Trophoblast cell (in vitro differentiated cells and primary cell): ENCODE measurements around the gene TCERG1L.
A peak's percentile ranks its signal among the peaks of the same experiment; 100 is the strongest.

Source experiments
- DNase-seq, 2 donors: peaks; one replicate each; pipeline ENCODE4 v3.0.0-alpha.2; 2016
- H2AFZ ChIP-seq: 2 replicates; pipeline ENCODE4 v1.6.1; 2013; ENCODE audit warnings: low read length, moderate library complexity, mild to moderate bottlenecking; ENCODE audit not compliant: insufficient read depth, poor library complexity
- H2AK5ac ChIP-seq: 2 replicates; pipeline ENCODE4 v1.6.1; 2013; ENCODE audit warnings: mild to moderate bottlenecking, low read length
- H2BK120ac ChIP-seq: 2 replicates; pipeline ENCODE4 v1.6.1; 2013; ENCODE audit warnings: low read length, mild to moderate bottlenecking, moderate library complexity; ENCODE audit not compliant: insufficient read depth, poor library complexity
- H2BK12ac ChIP-seq: 2 replicates; pipeline ENCODE4 v1.6.1; 2013; ENCODE audit warnings: mild to moderate bottlenecking, low read length, moderate library complexity
- H2BK5ac ChIP-seq: 2 replicates; pipeline ENCODE4 v1.6.1; 2013; ENCODE audit warnings: low read length, low read depth, moderate library complexity, mild to moderate bottlenecking; ENCODE audit not compliant: poor library complexity
- H3K14ac ChIP-seq: 2 replicates; pipeline ENCODE4 v1.6.1; 2013; ENCODE audit warnings: mild to moderate bottlenecking, low read length
- H3K18ac ChIP-seq: 2 replicates; pipeline ENCODE4 v1.6.1; 2013; ENCODE audit warnings: mild to moderate bottlenecking, low read length
- H3K23ac ChIP-seq: 2 replicates; pipeline ENCODE4 v1.6.1; 2013; ENCODE audit warnings: low read length
- H3K27ac ChIP-seq: 2 replicates; pipeline ENCODE4 v1.5.1; 2013; ENCODE audit warnings: low read depth, mild to moderate bottlenecking, inconsistent platforms, low read length, moderate library complexity
- H3K27me3 ChIP-seq: 2 replicates; pipeline ENCODE4 v1.6.1; 2013; ENCODE audit warnings: inconsistent platforms, mild to moderate bottlenecking, low read length, moderate library complexity; ENCODE audit not compliant: insufficient read depth
- H3K36me3 ChIP-seq, 2 experiments: 1 replicate in 1 of 2; 2 replicates in 1 of 2; pipeline ENCODE4 v1.6.1; 2013; ENCODE audit warnings: low read length in 2 of 2, mild to moderate bottlenecking in 2 of 2, moderate library complexity in 1 of 2; ENCODE audit not compliant: insufficient read depth in 2 of 2, control insufficient read depth in 1 of 2
- H3K4ac ChIP-seq: 2 replicates; pipeline ENCODE4 v1.6.1; 2013; ENCODE audit warnings: low read depth, mild to moderate bottlenecking, low read length, moderate library complexity
- H3K4me1 ChIP-seq, 2 experiments: 1 replicate in 1 of 2; 2 replicates in 1 of 2; pipeline ENCODE4 v1.6.1; 2013; ENCODE audit warnings: low read length in 2 of 2, mild to moderate bottlenecking in 2 of 2, moderate library complexity in 1 of 2; ENCODE audit not compliant: insufficient read depth in 2 of 2, control insufficient read depth in 1 of 2
- H3K4me2 ChIP-seq: 2 replicates; pipeline ENCODE4 v1.6.1; 2013; ENCODE audit warnings: inconsistent platforms, mild to moderate bottlenecking, low read length, moderate library complexity
- H3K4me3 ChIP-seq: 2 replicates; pipeline ENCODE4 v1.5.1; 2013; ENCODE audit warnings: mild to moderate bottlenecking, low read depth, low read length, inconsistent platforms
- H3K79me1 ChIP-seq: one replicate; pipeline ENCODE4 v1.6.1; 2013; ENCODE audit warnings: low read length
- H3K79me2 ChIP-seq: 2 replicates; pipeline ENCODE4 v1.6.1; 2013; ENCODE audit warnings: low read length, mild to moderate bottlenecking; ENCODE audit not compliant: control insufficient read depth, insufficient read depth, poor library complexity
- H3K9ac ChIP-seq: 2 replicates; pipeline ENCODE4 v1.6.1; 2013; ENCODE audit warnings: mild to moderate bottlenecking, low read length
- H3K9me3 ChIP-seq: 2 replicates; pipeline ENCODE4 v1.6.1; 2013; ENCODE audit warnings: low read depth, mild to moderate bottlenecking, control low read depth, inconsistent platforms, low read length; ENCODE audit not compliant: insufficient read depth
- H4K12ac ChIP-seq: 2 replicates; pipeline ENCODE4 v1.6.1; 2013; ENCODE audit warnings: low read depth, mild to moderate bottlenecking, low read length, moderate library complexity
- H4K8ac ChIP-seq: 2 replicates; pipeline ENCODE4 v1.6.1; 2013; ENCODE audit warnings: low read depth, mild to moderate bottlenecking, low read length, moderate library complexity
- H4K91ac ChIP-seq: one replicate; pipeline ENCODE4 v1.6.1; 2013; ENCODE audit warnings: low read depth, mild to moderate bottlenecking, low read length, moderate library complexity
- WGBS: extraction: QIAGEN DNeasy Blood & Tissue Kit; methylation state at CpG from one replicate; pipeline ENCODE4 v1.1.7; 2013; ENCODE audit warnings: missing lambda C conversion rate; ENCODE audit not compliant: insufficient read length, insufficient coverage; ENCODE audit errors: extremely low coverage; 5-methylcytosine and 5-hydroxymethylcytosine counted together

The TCERG1L gene

GRCh38 chr10:131056091-131056579 lies 255.4 kb downstream of the TCERG1L start:
- H4K91ac ChIP-seq = no peak overlapping the region

GRCh38 chr10:131055437-131055836 lies 256.1 kb downstream of the TCERG1L start:
- H4K91ac ChIP-seq = no peak overlapping the region
- H3K23ac ChIP-seq = no peak overlapping the region
- H2BK120ac ChIP-seq = no peak overlapping the region
- H2BK12ac ChIP-seq = no peak overlapping the region
- H3K9me3 ChIP-seq = no peaks in the 10 kb centered on the region
- H3K9ac ChIP-seq = no peak overlapping the region
- no peak overlapping the region for H2AK5ac ChIP-seq
- H4K8ac ChIP-seq = no peak overlapping the region
- no peak overlapping the region for H3K27ac ChIP-seq
- no peaks in the 10 kb centered on the region for H3K79me2 ChIP-seq
- H3K4ac ChIP-seq = no peak overlapping the region
- no peak overlapping the region for H3K4me3 ChIP-seq
- no peaks in the 10 kb centered on the region for H3K79me1 ChIP-seq
- peak in 1 of 2 donors; percentile 12 for DNase-seq
- H2BK5ac ChIP-seq = no peak overlapping the region
- H3K27me3 ChIP-seq = no peaks in the 10 kb centered on the region
- no peak overlapping the region for H3K4me2 ChIP-seq
- no peaks in the 10 kb centered on the region for H3K36me3 ChIP-seq
- no peak overlapping the region for H3K14ac ChIP-seq
- no peaks in the 10 kb centered on the region for H3K4me1 ChIP-seq
- no peak overlapping the region for H2AFZ ChIP-seq
- no peak overlapping the region for H3K18ac ChIP-seq
- no peak overlapping the region for H4K12ac ChIP-seq
- WGBS = no CpG with 5 or more reads among the region's 9 CpGs

More at GRCh38 chr10:131056091-131056579, 255.4 kb downstream of the TCERG1L start:
- H2AFZ ChIP-seq = no peak overlapping the region
- DNase-seq = no peak
- H3K4me3 ChIP-seq = no peak overlapping the region
- H3K9ac ChIP-seq = no peak overlapping the region
- no peaks in the 10 kb centered on the region for H3K9me3 ChIP-seq
- H3K4me2 ChIP-seq = no peak overlapping the region
- H2BK5ac ChIP-seq = no peak overlapping the region
- no peak overlapping the region for H4K12ac ChIP-seq
- no peaks in the 10 kb centered on the region for H3K4me1 ChIP-seq
- no peak overlapping the region for H3K14ac ChIP-seq
- H2BK12ac ChIP-seq = no peak overlapping the region
- H3K18ac ChIP-seq = no peak overlapping the region
- H3K23ac ChIP-seq = no peak overlapping the region
- H3K4ac ChIP-seq = no peak overlapping the region
- no CpG with 5 or more reads among the region's 12 CpGs for WGBS
- no peak overlapping the region for H3K27ac ChIP-seq
- H2AK5ac ChIP-seq = no peak overlapping the region
- H4K8ac ChIP-seq = no peak overlapping the region
- no peaks in the 10 kb centered on the region for H3K79me1 ChIP-seq
- no peak overlapping the region for H2BK120ac ChIP-seq
- no peaks in the 10 kb centered on the region for H3K79me2 ChIP-seq
- H3K36me3 ChIP-seq = no peaks in the 10 kb centered on the region
- no peaks in the 10 kb centered on the region for H3K27me3 ChIP-seq

GRCh38 chr10:131053192-131053591 lies 258.3 kb downstream of the TCERG1L start:
- Histone ChIP-seq H3K14ac (no peak overlapping the region), H3K4me3 (no peak overlapping the region), H2BK12ac (no peak overlapping the region), H3K27ac (no peak overlapping the region), H3K27me3 (no peaks in the 10 kb centered on the region), H3K4me2 (no peak overlapping the region), H4K91ac (no peak overlapping the region), H2AFZ (no peak overlapping the region), H3K9ac (no peak overlapping the region), H3K4me1 (no peaks in the 10 kb centered on the region), H2AK5ac (no peak overlapping the region), H3K9me3 (peaks cover 3% of the 10 kb centered on the region), H3K36me3 (no peaks in the 10 kb centered on the region), H2BK120ac (no peak overlapping the region), H3K23ac (no peak overlapping the region), H3K79me2 (no peaks in the 10 kb centered on the region), H3K79me1 (no peaks in the 10 kb centered on the region), H4K12ac (no peak overlapping the region), H3K4ac (no peak overlapping the region), H3K18ac (no peak overlapping the region), H2BK5ac (no peak overlapping the region), H4K8ac (no peak overlapping the region)
- WGBS = no CpG with 5 or more reads among the region's 2 CpGs
- no peak for DNase-seq

- peak in 1 of 2 donors; percentile 41 for DNase-seq
- Histone ChIP-seq H3K9me3 (peaks cover 5% of the 10 kb centered on the region), H2AFZ (no peak overlapping the region), H3K9ac (no peak overlapping the region), H3K18ac (no peak overlapping the region), H3K27me3 (no peaks in the 10 kb centered on the region), H2BK120ac (no peak overlapping the region), H3K27ac (no peak overlapping the region), H3K4me1 (no peaks in the 10 kb centered on the region), H3K4ac (no peak overlapping the region), H3K79me2 (no peaks in the 10 kb centered on the region), H2AK5ac (no peak overlapping the region), H4K8ac (no peak overlapping the region), H4K91ac (no peak overlapping the region), H3K4me3 (no peak overlapping the region), H2BK12ac (no peak overlapping the region), H3K4me2 (no peak overlapping the region), H3K23ac (no peak overlapping the region), H4K12ac (no peak overlapping the region), H3K79me1 (no peaks in the 10 kb centered on the region), H3K36me3 (no peaks in the 10 kb centered on the region), H3K14ac (no peak overlapping the region), H2BK5ac (no peak overlapping the region)
- 100% methylated on average over 1 of the region's 10 CpGs for WGBS
Observed at GRCh38 chr10:131050162-131050766, 261.3 kb downstream of the TCERG1L start.
